Neutrophil (primary cell): ENCODE data around the gene DPF1.

ENCODE experiments used
- H3K27ac ChIP-seq: fragments of 200-600 bp; sonication (generic); 2 replicates; pipeline ENCODE4 v1.5.1; 2016; ENCODE audit warnings: mild to moderate bottlenecking, moderate library complexity
- H3K27me3 ChIP-seq: fragments of 200-600 bp; sonication (generic); 2 replicates; pipeline ENCODE4 v1.6.0; 2016; ENCODE audit warnings: mild to moderate bottlenecking
- H3K36me3 ChIP-seq: fragments of 200-600 bp; sonication (generic); 2 replicates; pipeline ENCODE4 v1.5.1; 2017
- H3K4me1 ChIP-seq, 2 experiments: fragments of 200-600 bp in 1 of 2; sonication (generic) in 1 of 2; 1 replicate in 1 of 2; 2 replicates in 1 of 2; pipeline versions ENCODE4 v1.5.1 to v1.6.1; 2013 to 2016; ENCODE audit warnings: low read depth in 1 of 2, low read length in 1 of 2, mild to moderate bottlenecking in 1 of 2, moderate library complexity in 1 of 2; ENCODE audit not compliant: control insufficient read depth in 1 of 2, insufficient read depth in 1 of 2
- H3K4me3 ChIP-seq, 2 experiments: fragments of 200-600 bp in 1 of 2; sonication (generic) in 1 of 2; 1 replicate in 1 of 2; 2 replicates in 1 of 2; pipeline ENCODE4 v1.5.1; 2013 to 2016; ENCODE audit warnings: low read depth in 1 of 2, low read length in 1 of 2, mild to moderate bottlenecking in 1 of 2, moderate library complexity in 1 of 2
- H3K9me3 ChIP-seq: fragments of 200-600 bp; sonication (generic); 2 replicates; pipeline ENCODE4 v1.5.1; 2016
- CTCF ChIP-seq: fragments of 200-600 bp; sonication (generic); IDR thresholded peaks from 2 replicates; pipeline ENCODE4 v1.5.1; 2016; ENCODE audit warnings: antibody characterized with exemption

Gene DPF1

GRCh38 chr19:38247734-38248268 is 23.8 kb upstream of the DPF1 start:
- Histone ChIP-seq H3K36me3 (no peaks in the 10 kb centered on the region), H3K27me3 (peaks cover 37% of the 10 kb centered on the region), H3K4me1 (peaks cover 0 to 8% of the 10 kb centered on the region in 2 experiments), H3K27ac (no peak overlapping the region), H3K9me3 (no peaks in the 10 kb centered on the region), H3K4me3 (no peak overlapping the region)
- TF ChIP-seq CTCF = no peak

- H3K4me3 ChIP-seq = no peak overlapping the region
- H3K9me3 ChIP-seq = no peaks in the 10 kb centered on the region
- H3K27me3 ChIP-seq = peaks cover 30% of the 10 kb centered on the region
- H3K4me1 ChIP-seq = peaks cover 0 to 8% of the 10 kb centered on the region in 2 experiments
- H3K27ac ChIP-seq = no peak overlapping the region
- no peak for TF ChIP-seq CTCF
- no peaks in the 10 kb centered on the region for H3K36me3 ChIP-seq
Measured at GRCh38 chr19:38247126-38247525, 23.1 kb upstream of the DPF1 start.

DNA sequence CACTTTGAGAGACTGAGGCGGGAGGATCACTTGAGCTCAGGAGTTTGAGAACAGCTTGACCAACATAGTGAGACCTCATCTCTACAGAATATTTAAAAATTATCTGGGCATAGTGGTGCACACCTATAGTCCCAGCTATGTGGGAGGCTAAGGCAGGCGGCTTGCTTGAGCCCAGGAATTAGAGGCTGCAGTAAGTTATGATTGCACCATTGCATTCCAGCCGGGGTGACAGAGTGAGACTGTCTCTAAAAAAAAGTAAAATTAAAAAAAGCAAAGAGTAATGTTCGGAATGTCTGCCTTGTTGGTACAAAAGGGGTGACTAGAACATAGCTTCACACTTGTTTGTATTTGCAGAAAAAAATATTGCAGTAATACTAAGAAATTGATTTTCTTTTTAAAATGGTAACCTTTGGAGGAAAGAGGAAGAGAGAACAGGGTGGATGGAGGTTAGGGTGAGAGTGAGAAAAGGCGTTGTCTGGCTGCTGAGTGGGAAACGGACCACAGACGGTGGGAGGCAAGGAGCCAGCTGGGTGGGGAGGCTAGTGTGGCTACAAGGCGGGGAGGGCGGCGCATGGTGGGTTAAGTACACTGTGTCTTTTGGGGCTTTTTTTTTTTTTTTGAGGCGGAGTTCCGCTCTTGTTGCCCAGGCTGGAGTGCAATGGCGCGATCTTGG is 21.9 kb upstream of the DPF1 start:
- no peak for TF ChIP-seq CTCF
- no peak overlapping the region for H3K27ac ChIP-seq
- peaks cover 0 to 8% of the 10 kb centered on the region in 2 experiments for H3K4me1 ChIP-seq
- no peaks in the 10 kb centered on the region for H3K36me3 ChIP-seq
- no peaks in the 10 kb centered on the region for H3K9me3 ChIP-seq
- peaks cover 19% of the 10 kb centered on the region for H3K27me3 ChIP-seq
- H3K4me3 ChIP-seq = no peak overlapping the region

DNA sequence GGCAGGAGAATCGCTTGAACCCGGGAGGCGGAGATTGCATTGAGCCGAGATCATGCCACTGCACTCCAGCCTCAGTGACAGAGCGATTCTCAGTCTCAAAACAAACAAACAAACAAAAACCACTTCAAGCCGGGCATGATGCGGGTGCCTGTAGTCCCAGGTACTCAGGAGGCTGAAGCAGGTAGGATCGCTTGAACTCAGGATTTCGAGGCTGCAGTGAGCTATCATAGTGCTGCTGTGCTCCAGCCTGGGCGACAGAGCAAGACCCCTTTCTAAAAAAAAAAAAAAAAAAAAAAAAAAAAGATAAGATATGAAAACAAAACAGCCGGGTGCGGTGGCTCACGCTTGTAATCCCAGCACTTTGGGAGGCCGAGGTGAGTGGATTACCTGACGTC is 19.3 kb upstream of the DPF1 start:
- peaks cover 0 to 8% of the 10 kb centered on the region in 2 experiments for H3K4me1 ChIP-seq
- H3K27me3 ChIP-seq = peaks cover 10% of the 10 kb centered on the region
- no peak for TF ChIP-seq CTCF
- H3K4me3 ChIP-seq = no peak overlapping the region
- H3K9me3 ChIP-seq = no peaks in the 10 kb centered on the region
- H3K36me3 ChIP-seq = no peaks in the 10 kb centered on the region
- H3K27ac ChIP-seq = no peak overlapping the region

DNA sequence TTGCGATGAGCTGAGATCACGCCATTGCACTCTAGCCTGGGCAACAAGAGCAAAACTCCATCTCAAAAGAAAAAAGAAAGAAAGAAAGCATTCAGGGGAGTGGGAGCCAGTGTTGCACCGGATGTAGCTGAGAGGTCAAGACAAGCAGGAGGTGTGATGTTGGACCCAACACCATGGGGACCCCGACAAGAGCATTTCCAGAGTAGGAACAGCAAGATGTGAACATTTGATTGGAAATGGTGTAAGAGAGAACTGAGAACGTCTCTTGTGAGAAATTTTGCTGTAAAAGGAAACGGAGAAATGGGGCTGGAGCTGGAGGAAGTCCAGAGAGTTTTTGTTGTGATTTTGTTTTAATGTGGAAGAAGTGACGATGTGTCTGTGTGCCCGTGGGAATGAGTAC is 15.8 kb upstream of the DPF1 start:
- no peak overlapping the region for H3K27ac ChIP-seq
- no peak for TF ChIP-seq CTCF
- no peak overlapping the region for H3K4me3 ChIP-seq
- H3K9me3 ChIP-seq = no peaks in the 10 kb centered on the region
- H3K36me3 ChIP-seq = no peaks in the 10 kb centered on the region
- H3K4me1 ChIP-seq = peaks cover 0 to 8% of the 10 kb centered on the region in 2 experiments
- peaks cover 13% of the 10 kb centered on the region for H3K27me3 ChIP-seq
